Activated CD4-positive, alpha-beta T cell treated with anti-CD3 and anti-CD28 coated beads, Interleukin-2, amount 50 U/mL, for 24 hours (primary cell): ENCODE data around the gene LCOR.

Source experiments
- DNase-seq, 2 donors: peaks; one replicate each; pipeline ENCODE4 v3.0.0-alpha.2; 2020; ENCODE audit warnings: low read depth in 1 of 2, low spot score in 1 of 2

LCOR gene

GRCh38 chr10:96984541-96985131, 152.5 kb downstream of the LCOR start:
- DNase-seq, result no peak

- no peak for DNase-seq
Observed at GRCh38 chr10:96986200-96986856, 154.2 kb downstream of the LCOR start.

- no peak for DNase-seq
Observed at GRCh38 chr10:96987141-96987841, 155.2 kb downstream of the LCOR start.

- DNase-seq, result no peak
Observed at GRCh38 chr10:96987842-96988175, 155.7 kb downstream of the LCOR start.

- DNase-seq, result no peak
Observed at GRCh38 chr10:96988426-96988825, 156.3 kb downstream of the LCOR start.

- DNase-seq, result no peak
Observed at GRCh38 chr10:96991313-96991841, 159.3 kb downstream of the LCOR start.

- no peak for DNase-seq
Observed at GRCh38 chr10:96992721-96993120, 160.6 kb downstream of the LCOR start.

GRCh38 chr10:96995851-96996250, 163.8 kb downstream of the LCOR start:
- DNase-seq, result no peak

GRCh38 chr10:96996275-96996965, 164.3 kb downstream of the LCOR start:
- no peak for DNase-seq

GRCh38 chr10:96998329-96998888, 166.3 kb downstream of the LCOR start:
- DNase-seq, result no peak

GRCh38 chr10:96999337-96999736, 167.2 kb downstream of the LCOR start:
- DNase-seq, result no peak

GRCh38 chr10:96999987-97000386, 167.9 kb downstream of the LCOR start:
- no peak for DNase-seq

- DNase-seq, result no peak
Observed at GRCh38 chr10:97000487-97001182, 168.5 kb downstream of the LCOR start.

GRCh38 chr10:97001183-97001991, 169.3 kb downstream of the LCOR start:
- DNase-seq, result no peak

- DNase-seq, result no peak
Observed at GRCh38 chr10:97002670-97003069, 170.6 kb downstream of the LCOR start.

- DNase-seq, result no peak
Observed at GRCh38 chr10:97003151-97003803, 171.2 kb downstream of the LCOR start.

- no peak for DNase-seq
Observed at GRCh38 chr10:97003804-97004201, 171.7 kb downstream of the LCOR start.

- DNase-seq, result no peak
Observed at GRCh38 chr10:97004591-97004990, 172.5 kb downstream of the LCOR start.

- no peak for DNase-seq
Observed at GRCh38 chr10:97005349-97005748, 173.3 kb downstream of the LCOR start.

- no peak for DNase-seq
Observed at GRCh38 chr10:97006364-97006763, 174.3 kb downstream of the LCOR start.
